WTC11 (cell line): ENCODE results near the gene GRPEL1.

ENCODE experiments used
- ARID4B ChIP-seq: sonication (generic); formaldehyde crosslinking; IDR thresholded peaks from 2 replicates; pipeline ENCODE4 v1.8.0; 2023; ENCODE audit warnings: missing genetic modification reagents, mild to moderate bottlenecking, borderline replicate concordance
- ATF2 ChIP-seq: sonication (generic); formaldehyde crosslinking; IDR thresholded peaks from 2 replicates; pipeline ENCODE4 v1.8.1; 2022; ENCODE audit warnings: low read depth, missing genetic modification reagents, borderline replicate concordance
- CTCF ChIP-seq: fragments of 200-600 bp; IDR thresholded peaks from 2 replicates; pipeline ENCODE4 v1.8.0; 2022; ENCODE audit warnings: antibody characterized with exemption
- E2F1 ChIP-seq: sonication (generic); formaldehyde crosslinking; IDR thresholded peaks from 2 replicates; pipeline ENCODE4 v1.8.0; 2022; ENCODE audit warnings: mild to moderate bottlenecking, missing genetic modification reagents
- E2F4 ChIP-seq: sonication (generic); formaldehyde crosslinking; IDR thresholded peaks from 2 replicates; pipeline ENCODE4 v1.8.1; 2022; ENCODE audit warnings: low read depth, mild to moderate bottlenecking, moderate library complexity, missing genetic modification reagents, borderline replicate concordance
- FOXP4 ChIP-seq: sonication (generic); formaldehyde crosslinking; IDR thresholded peaks from 2 replicates; pipeline ENCODE4 v1.8.0; 2022; ENCODE audit warnings: mild to moderate bottlenecking, missing genetic modification reagents
- JUN ChIP-seq: sonication (generic); formaldehyde crosslinking; IDR thresholded peaks from 2 replicates; pipeline ENCODE4 v1.8.0; 2023; ENCODE audit warnings: mild to moderate bottlenecking, missing genetic modification reagents
- PRRX2 ChIP-seq: fragments of 250-450 bp; sonication (Bioruptor Pico); IDR thresholded peaks from 2 replicates; pipeline ENCODE4 v1.8.0; 2021; ENCODE audit warnings: mild to moderate bottlenecking
- STAT6 ChIP-seq: sonication (generic); formaldehyde crosslinking; conservative IDR thresholded peaks from 2 replicates; pipeline ENCODE4 v1.8.1; 2023; ENCODE audit warnings: mild to moderate bottlenecking, low read depth, missing genetic modification reagents, moderate library complexity
- USF2 ChIP-seq: sonication (generic); formaldehyde crosslinking; IDR thresholded peaks from 2 replicates; pipeline ENCODE4 v1.8.1; 2023; ENCODE audit warnings: mild to moderate bottlenecking, missing genetic modification reagents, moderate library complexity
- ZBTB21 ChIP-seq: sonication (generic); formaldehyde crosslinking; IDR thresholded peaks from 2 replicates; pipeline ENCODE4 v1.8.1; 2023; ENCODE audit warnings: mild to moderate bottlenecking, missing genetic modification reagents, borderline replicate concordance

- TF ChIP-seq ATF2 (CRISPR knock-in tag): no peak
- TF ChIP-seq CTCF: no peak
- TF ChIP-seq ARID4B (CRISPR knock-in tag): no peak
- TF ChIP-seq FOXP4: no peak
- no peak for TF ChIP-seq STAT6 (CRISPR knock-in tag)
- no peak for TF ChIP-seq ZBTB21
- TF ChIP-seq E2F4: no peak
- no peak for TF ChIP-seq JUN
- no peak for TF ChIP-seq PRRX2 (CRISPR knock-in tag)
- no peak for TF ChIP-seq USF2
- TF ChIP-seq E2F1 (CRISPR knock-in tag): no peak
These were observed 47.6 kb downstream of the GRPEL1 start for GRCh38 chr4:7020290-7020689.
